Loucy (cell line): Measurements from ENCODE around the gene DEFB114.

Experiments
- H2AFZ ChIP-seq: fragments of 200-600 bp; sonication (generic); 2 replicates; pipeline ENCODE4 v1.6.0; 2016; ENCODE audit warnings: antibody characterized with exemption, mild to moderate bottlenecking, low read length, moderate library complexity
- H3F3A ChIP-seq: fragments of 200-600 bp; 2 replicates; pipeline ENCODE4 v1.6.0; 2016; ENCODE audit warnings: antibody characterized with exemption, low read depth, mild to moderate bottlenecking
- H3K27me3 ChIP-seq: fragments of 200-600 bp; sonication (generic); 2 replicates; pipeline ENCODE4 v1.6.1; 2014; ENCODE audit warnings: low read length, mild to moderate bottlenecking; ENCODE audit not compliant: insufficient read depth, poor library complexity, severe bottlenecking
- H3K36me3 ChIP-seq: fragments of 200-600 bp; sonication (generic); 2 replicates; pipeline ENCODE4 v1.6.1; 2016; ENCODE audit warnings: low read length; ENCODE audit not compliant: insufficient read depth
- H3K4me1 ChIP-seq: fragments of 200-600 bp; sonication (generic); 2 replicates; pipeline ENCODE4 v1.5.1; 2014; ENCODE audit warnings: low read length, mild to moderate bottlenecking; ENCODE audit not compliant: insufficient read depth, poor library complexity, severe bottlenecking
- H3K4me2 ChIP-seq: fragments of 200-600 bp; sonication (generic); 2 replicates; pipeline ENCODE4 v1.6.0; 2014; ENCODE audit warnings: antibody characterized with exemption, low read length, low read depth, mild to moderate bottlenecking; ENCODE audit not compliant: poor library complexity, severe bottlenecking
- H3K4me3 ChIP-seq: fragments of 200-600 bp; sonication (generic); 2 replicates; pipeline ENCODE4 v1.5.1; 2014; ENCODE audit warnings: low read length, mild to moderate bottlenecking, mixed read lengths; ENCODE audit not compliant: poor library complexity, severe bottlenecking
- H3K79me2 ChIP-seq: fragments of 200-600 bp; sonication (generic); 2 replicates; pipeline ENCODE4 v1.6.1; 2014; ENCODE audit warnings: low read length; ENCODE audit not compliant: insufficient read depth
- H3K9ac ChIP-seq: fragments of 200-600 bp; sonication (generic); 2 replicates; pipeline ENCODE4 v1.6.0; 2014; ENCODE audit warnings: mild to moderate bottlenecking, low read depth, low read length, moderate library complexity; ENCODE audit not compliant: poor library complexity, severe bottlenecking
- H3K9me2 ChIP-seq: fragments of 200-600 bp; sonication (generic); replicated peaks from 2 replicates; pipeline ENCODE4 v1.6.1; 2016; ENCODE audit warnings: low read depth, low read length, mixed read lengths
- H3K9me3 ChIP-seq: fragments of 200-600 bp; sonication (generic); 2 replicates; pipeline ENCODE4 v1.6.1; 2014; ENCODE audit warnings: mild to moderate bottlenecking, antibody characterized with exemption, low read length, low read depth; ENCODE audit not compliant: insufficient read depth
- H4K20me1 ChIP-seq: fragments of 200-600 bp; sonication (generic); 2 replicates; pipeline ENCODE4 v1.6.0; 2014; ENCODE audit warnings: antibody characterized with exemption, low read length, mild to moderate bottlenecking; ENCODE audit not compliant: insufficient read depth, poor library complexity, severe bottlenecking
- CTCF ChIP-seq: fragments of 200-600 bp; sonication (generic); conservative IDR thresholded peaks from 2 replicates; pipeline ENCODE4 v1.5.1; 2014; ENCODE audit warnings: mild to moderate bottlenecking, antibody characterized with exemption, low read length
- EZH2phosphoT487 ChIP-seq: fragments of 200-600 bp; IDR thresholded peaks from 2 replicates; pipeline ENCODE4 v1.6.1; 2018; ENCODE audit warnings: antibody characterized with exemption, mild to moderate bottlenecking, moderate library complexity, borderline replicate concordance

The DEFB114 gene

GRCh38 chr6:49988900-49989299, 24.9 kb upstream of the DEFB114 start:
- Histone ChIP-seq H3K27me3 (no peaks in the 10 kb centered on the region), H3K79me2 (no peaks in the 10 kb centered on the region), H3K4me2 (no peak overlapping the region), H3K9me3 (no peaks in the 10 kb centered on the region; the same call in 1 of the 2 replicates), H3K9ac (no peak overlapping the region), H3K9me2 (no peaks in the 10 kb centered on the region), H2AFZ (no peak overlapping the region), H3K4me1 (no peaks in the 10 kb centered on the region), H4K20me1 (no peaks in the 10 kb centered on the region), H3K36me3 (no peaks in the 10 kb centered on the region), H3K4me3 (no peak overlapping the region), H3F3A (no peaks in the 10 kb centered on the region)
- no peak for TF ChIP-seq EZH2phosphoT487
- no peak for TF ChIP-seq CTCF

- no peaks in the 10 kb centered on the region for H3K4me1 ChIP-seq
- H3K36me3 ChIP-seq = no peaks in the 10 kb centered on the region
- H3K9me3 ChIP-seq = no peaks in the 10 kb centered on the region; the same call in 1 of the 2 replicates
- H3K4me2 ChIP-seq = no peak overlapping the region
- H3K4me3 ChIP-seq = no peak overlapping the region
- no peak for TF ChIP-seq EZH2phosphoT487
- no peak for TF ChIP-seq CTCF
- no peak overlapping the region for H3K9ac ChIP-seq
- no peaks in the 10 kb centered on the region for H3K9me2 ChIP-seq
- no peaks in the 10 kb centered on the region for H3F3A ChIP-seq
- no peaks in the 10 kb centered on the region for H3K27me3 ChIP-seq
- H2AFZ ChIP-seq = no peak overlapping the region
- no peaks in the 10 kb centered on the region for H4K20me1 ChIP-seq
- H3K79me2 ChIP-seq = no peaks in the 10 kb centered on the region
Measured at GRCh38 chr6:49987749-49988148, 23.8 kb upstream of the DEFB114 start.

DNA sequence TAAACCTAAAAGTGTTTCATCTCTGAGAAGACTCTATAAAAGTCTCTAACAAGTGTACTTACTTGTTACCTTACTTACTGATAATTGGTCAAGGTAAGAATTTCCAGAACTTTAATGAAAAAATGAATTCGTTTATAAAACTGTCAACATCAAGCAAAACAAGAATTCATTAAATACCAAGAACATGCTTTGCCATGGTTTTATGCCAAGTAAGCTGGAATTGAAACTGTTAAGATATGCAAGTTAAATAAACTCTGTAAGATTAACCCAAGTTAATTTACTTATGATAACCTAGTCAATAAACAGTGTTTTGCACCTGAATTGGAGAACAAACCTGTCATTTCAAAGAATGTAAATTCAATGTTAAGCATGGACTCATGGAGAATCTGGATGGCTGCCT, 22.6 kb upstream of the DEFB114 start:
- Histone ChIP-seq H2AFZ (no peak overlapping the region), H3K9me3 (no peaks in the 10 kb centered on the region; the same call in 1 of the 2 replicates), H3K9ac (no peak overlapping the region), H4K20me1 (no peaks in the 10 kb centered on the region), H3K27me3 (no peaks in the 10 kb centered on the region), H3F3A (no peaks in the 10 kb centered on the region), H3K4me1 (no peaks in the 10 kb centered on the region), H3K36me3 (no peaks in the 10 kb centered on the region), H3K4me2 (no peak overlapping the region), H3K9me2 (no peaks in the 10 kb centered on the region), H3K79me2 (no peaks in the 10 kb centered on the region), H3K4me3 (no peak overlapping the region)
- no peak for TF ChIP-seq CTCF
- TF ChIP-seq EZH2phosphoT487 = no peak
